CD4-positive, alpha-beta T cell (primary cell): ENCODE results near the gene THADA. TPM values are rescaled to one million over a fixed set of nuclear protein-coding genes. Genes with fewer than 3 reads are reported as not detected.

Source experiments
- ATAC-seq: fragments of 200-7000 bp; cut with Tn5 transposase; one replicate; pipeline ENCODE4 v1.10.0; 2022; ENCODE audit warnings: mild to moderate bottlenecking; ENCODE audit not compliant: poor library complexity
- CTCF ChIA-PET: fragments of 350-600 bp; sonication (Branson Sonifier 250); formaldehyde crosslinking; loops from one replicate; lab custom pipeline; 2021; ENCODE audit warnings: antibody characterized with exemption, inconsistent platforms; lab: Charles Lee
- POLR2A ChIA-PET: fragments of 350-600 bp; sonication (Branson Sonifier 250); formaldehyde crosslinking; loops from one replicate; lab custom pipeline; 2021; ENCODE audit warnings: antibody characterized with exemption, inconsistent platforms; lab: Charles Lee
- DNase-seq, 14 experiments: peaks; one replicate each; pipeline ENCODE4 v3.0.0-alpha.2; 2013 to 2020; ENCODE audit warnings: mixed read lengths in 2 of 14
- H3K27ac ChIP-seq, 2 donors: one replicate each; pipeline versions ENCODE4 v1.5.1 to v1.7.0; 2013; ENCODE audit warnings: low read length in 2 of 2, low read depth in 1 of 2, mild to moderate bottlenecking in 1 of 2
- H3K27me3 ChIP-seq, 2 experiments: 1 replicate in 1 of 2; 2 replicates in 1 of 2; pipeline versions ENCODE4 v1.6.1 to v1.7.0; 2013; ENCODE audit warnings: low read length in 2 of 2, control low read depth in 1 of 2, mild to moderate bottlenecking in 1 of 2, moderate library complexity in 1 of 2; ENCODE audit not compliant: insufficient read depth in 2 of 2, control insufficient read depth in 1 of 2
- H3K36me3 ChIP-seq: one replicate; pipeline ENCODE4 v1.6.1; 2013; ENCODE audit warnings: low read length, control low read depth; ENCODE audit not compliant: insufficient read depth
- H3K4me1 ChIP-seq: one replicate; pipeline ENCODE4 v1.6.1; 2013; ENCODE audit warnings: low read length, control low read depth; ENCODE audit not compliant: insufficient read depth
- H3K4me3 ChIP-seq: one replicate; pipeline ENCODE4 v1.5.1; 2013; ENCODE audit warnings: mild to moderate bottlenecking, low read length, moderate library complexity
- H3K9me3 ChIP-seq, 2 experiments: 1 replicate in 1 of 2; 2 replicates in 1 of 2; pipeline versions ENCODE4 v1.6.1 to v1.7.0; 2013; ENCODE audit warnings: low read length in 2 of 2, mild to moderate bottlenecking in 2 of 2, control low read depth in 1 of 2, moderate library complexity in 1 of 2; ENCODE audit not compliant: control insufficient read depth in 1 of 2, insufficient read depth in 1 of 2
- H3K27ac Mint-ChIP-seq: one replicate; pipeline ENCODE4 v1.8.0; 2020; ENCODE audit warnings: mixed read lengths
- H3K27me3 Mint-ChIP-seq: one replicate; pipeline ENCODE4 v1.8.0; 2021; ENCODE audit warnings: mixed read lengths
- H3K36me3 Mint-ChIP-seq: one replicate; pipeline ENCODE4 v1.8.0; 2021; ENCODE audit warnings: low read depth, mixed read lengths
- H3K4me1 Mint-ChIP-seq: one replicate; pipeline ENCODE4 v1.8.0; 2021; ENCODE audit warnings: low read depth, mixed read lengths
- H3K4me3 Mint-ChIP-seq: one replicate; pipeline ENCODE4 v1.8.0; 2020; ENCODE audit warnings: mild to moderate bottlenecking, mixed read lengths
- H3K9me3 Mint-ChIP-seq: one replicate; pipeline ENCODE4 v1.8.0; 2020; ENCODE audit warnings: mixed read lengths
- intact Hi-C, 2 experiments: fragments of 100-400 bp; cut with DNase I in 1 of 2; cut with micrococcal nuclease in 1 of 2; formaldehyde crosslinking; loops; one replicate each; pipeline versions ENCODE4 v1.15.1 to v1.9.0; 2023 to 2025; cut with DNase I, micrococcal nuclease
- total RNA-seq, 174 experiments: library from RNA in 2 of 174; stranded (reverse) in 2 of 174; gene quantifications; one replicate each; pipeline ENCODE4 v1.2.3 and lab custom pipeline; 2021 to 2026
- TF ChIP-seq, protein P1 (sequence below): fragments of 200-600 bp; IDR thresholded peaks from one replicate; pipeline ENCODE4 v1.8.0; 2022; ENCODE audit warnings: antibody characterized with exemption, mild to moderate bottlenecking

THADA gene
- total RNA-seq, 2 experiments from 2014 or later, result 29.3 to 32.9 TPM

DNA sequence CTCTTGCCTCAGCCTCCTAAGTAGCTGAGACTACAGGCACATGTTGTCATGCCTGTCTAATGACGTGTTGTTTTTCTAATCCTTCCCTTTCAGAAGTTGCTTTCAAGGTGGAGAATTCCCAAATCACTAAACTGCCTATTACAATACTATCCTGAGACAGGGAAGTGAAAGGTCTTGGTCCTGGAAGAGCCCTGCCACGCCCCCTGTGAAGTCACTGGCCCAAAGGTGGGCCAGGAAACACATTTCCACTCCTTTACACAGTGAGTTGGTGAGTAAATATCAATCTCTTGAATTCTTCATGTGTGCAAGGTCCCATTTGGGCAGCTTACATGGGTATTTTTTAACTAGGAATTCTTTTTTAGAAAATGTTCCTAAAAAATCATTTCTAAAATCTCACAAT, 150.1 kb downstream of the THADA start:
- peaks cover 5% of the 10 kb centered on the region for H3K36me3 ChIP-seq
- H3K27me3 Mint-ChIP-seq, result no peaks in the 10 kb centered on the region
- DNase-seq (no peak), ATAC-seq (no peak)
- no peak overlapping the region for H3K4me3 Mint-ChIP-seq
- POLR2A ChIA-PET, result no interaction called here
- no peak overlapping the region for H3K27ac Mint-ChIP-seq
- CTCF ChIA-PET, result no interaction called here
- peaks cover 3% of the 10 kb centered on the region for H3K4me1 Mint-ChIP-seq
- H3K4me1 ChIP-seq, result no peaks in the 10 kb centered on the region
- no peaks in the 10 kb centered on the region for H3K9me3 Mint-ChIP-seq
- TF ChIP-seq, protein P1, sequence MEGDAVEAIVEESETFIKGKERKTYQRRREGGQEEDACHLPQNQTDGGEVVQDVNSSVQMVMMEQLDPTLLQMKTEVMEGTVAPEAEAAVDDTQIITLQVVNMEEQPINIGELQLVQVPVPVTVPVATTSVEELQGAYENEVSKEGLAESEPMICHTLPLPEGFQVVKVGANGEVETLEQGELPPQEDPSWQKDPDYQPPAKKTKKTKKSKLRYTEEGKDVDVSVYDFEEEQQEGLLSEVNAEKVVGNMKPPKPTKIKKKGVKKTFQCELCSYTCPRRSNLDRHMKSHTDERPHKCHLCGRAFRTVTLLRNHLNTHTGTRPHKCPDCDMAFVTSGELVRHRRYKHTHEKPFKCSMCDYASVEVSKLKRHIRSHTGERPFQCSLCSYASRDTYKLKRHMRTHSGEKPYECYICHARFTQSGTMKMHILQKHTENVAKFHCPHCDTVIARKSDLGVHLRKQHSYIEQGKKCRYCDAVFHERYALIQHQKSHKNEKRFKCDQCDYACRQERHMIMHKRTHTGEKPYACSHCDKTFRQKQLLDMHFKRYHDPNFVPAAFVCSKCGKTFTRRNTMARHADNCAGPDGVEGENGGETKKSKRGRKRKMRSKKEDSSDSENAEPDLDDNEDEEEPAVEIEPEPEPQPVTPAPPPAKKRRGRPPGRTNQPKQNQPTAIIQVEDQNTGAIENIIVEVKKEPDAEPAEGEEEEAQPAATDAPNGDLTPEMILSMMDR, result no peak
- intact Hi-C loops, result no loop called here
- H3K4me3 ChIP-seq, result no peak overlapping the region
- H3K36me3 Mint-ChIP-seq, result peaks cover 71% of the 10 kb centered on the region
- H3K9me3 ChIP-seq, result no peaks in the 10 kb centered on the region
- no peak overlapping the region for H3K27ac ChIP-seq
- H3K27me3 ChIP-seq, result no peaks in the 10 kb centered on the region

DNA sequence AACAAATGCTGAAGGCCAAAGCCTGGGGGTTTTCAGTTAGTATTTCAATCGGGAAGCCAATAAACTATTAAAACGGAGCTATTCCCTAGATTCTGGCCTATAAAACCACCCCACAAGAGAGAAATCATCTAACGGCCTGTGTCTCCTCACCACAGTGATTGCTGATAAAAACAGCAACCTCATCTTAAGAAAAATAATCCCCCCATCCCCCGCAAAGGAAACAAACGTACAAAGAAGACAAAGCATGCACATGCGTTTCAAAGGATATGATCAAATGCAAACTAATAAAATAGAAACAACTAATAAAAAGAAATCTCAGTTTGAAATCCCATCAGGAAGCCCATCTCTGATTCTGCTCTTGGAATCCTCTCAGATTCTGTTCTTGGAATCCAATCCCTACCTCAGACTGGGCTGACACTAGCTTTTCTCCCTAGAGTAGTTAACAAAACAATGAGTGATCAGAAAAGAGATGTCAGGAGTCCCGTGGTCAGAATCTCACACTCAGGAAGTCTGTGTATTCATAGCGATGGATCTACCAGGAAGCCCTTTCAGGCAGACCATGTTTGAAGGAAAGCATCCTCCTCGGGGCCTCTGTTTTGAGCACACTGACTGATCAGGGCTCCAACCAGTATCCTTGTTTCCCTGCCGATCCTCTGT, 150.7 kb downstream of the THADA start:
- Histone ChIP-seq H3K27ac (no peak overlapping the region), H3K9me3 (no peaks in the 10 kb centered on the region), H3K27me3 (no peaks in the 10 kb centered on the region), H3K36me3 (peaks cover 5% of the 10 kb centered on the region), H3K4me1 (no peaks in the 10 kb centered on the region), H3K4me3 (no peak overlapping the region)
- intact Hi-C loops, result no loop called here
- no peak overlapping the region for H3K4me3 Mint-ChIP-seq
- peaks cover 3% of the 10 kb centered on the region for H3K4me1 Mint-ChIP-seq
- no peaks in the 10 kb centered on the region for H3K9me3 Mint-ChIP-seq
- H3K27me3 Mint-ChIP-seq, result no peaks in the 10 kb centered on the region
- no peak for ATAC-seq
- POLR2A ChIA-PET, result no interaction called here
- TF ChIP-seq, protein P1, result no peak
- CTCF ChIA-PET, result no interaction called here
- peaks cover 71% of the 10 kb centered on the region for H3K36me3 Mint-ChIP-seq
- no peak overlapping the region for H3K27ac Mint-ChIP-seq
- no peak for DNase-seq

DNA sequence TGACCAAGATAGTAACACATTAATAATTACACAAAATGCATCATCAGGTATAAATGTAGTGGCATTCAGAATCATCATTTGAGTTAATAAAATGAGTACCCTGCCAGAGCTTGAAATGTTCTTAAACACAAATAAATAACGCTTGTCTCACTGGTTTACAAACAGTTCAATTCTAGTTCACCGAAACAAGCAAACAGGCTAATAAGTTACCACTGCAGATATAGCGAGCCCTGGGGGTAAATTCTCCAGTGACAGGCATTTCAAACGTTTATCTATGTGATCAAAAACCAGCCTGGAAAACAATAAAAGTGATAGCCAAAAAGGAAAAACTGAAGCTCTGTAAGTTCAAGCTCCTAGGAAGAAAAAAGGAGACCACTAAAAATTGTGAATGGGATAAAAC, 152.6 kb downstream of the THADA start:
- Histone ChIP-seq H3K4me3 (no peak overlapping the region), H3K27me3 (no peaks in the 10 kb centered on the region), H3K27ac (no peak overlapping the region), H3K36me3 (peaks cover 5% of the 10 kb centered on the region), H3K4me1 (no peaks in the 10 kb centered on the region), H3K9me3 (no peaks in the 10 kb centered on the region)
- Mint-ChIP-seq H3K4me1 (peaks cover 3% of the 10 kb centered on the region), H3K27ac (no peak overlapping the region), H3K27me3 (no peaks in the 10 kb centered on the region), H3K9me3 (no peaks in the 10 kb centered on the region), H3K36me3 (peaks cover 67% of the 10 kb centered on the region), H3K4me3 (no peak overlapping the region)
- no peak for DNase-seq
- ChIA-PET POLR2A (interaction anchor here (1.1 kb wide), 1 partner anchor 20 kb away, joined by 5 read pairs; no protein-coding TSS in a partner anchor), CTCF (no interaction called here)
- intact Hi-C loops, result no loop called here
- TF ChIP-seq, protein P1, result no peak
- no peak for ATAC-seq
